ENCODE results near the gene DLG1.
A peak's percentile ranks its signal among the peaks of the same experiment; 100 is the strongest.

The DLG1 gene

GRCh38 chr3:197309528-197310361 is 11.3 kb upstream of the DLG1 start:
- ChIA-PET CTCF (interaction anchor here (0.6 kb wide), 1 partner anchor 44 kb away, joined by 3 read pairs; no protein-coding TSS in a partner anchor), POLR2A (ENCODE audit: low non-redundant PET) (no interaction called here)
- peak; percentile 66 for DNase-seq (ENCODE audit: low spot score)
- H3K27ac ChIP-seq: peak overlapping the region; percentile 73
- TF ChIP-seq CTCF (conservative IDR thresholded peaks at IDR 0.05; ENCODE audit: low read depth): no peak

- POLR2A ChIA-PET (ENCODE audit: low non-redundant PET): no interaction called here
- no peak for DNase-seq (ENCODE audit: low spot score)
Observed at GRCh38 chr3:197308591-197308990, 10.2 kb upstream of the DLG1 start.

GRCh38 chr3:197306374-197307086 is 8.1 kb upstream of the DLG1 start:
- peak; percentile 69 for DNase-seq (ENCODE audit: low spot score)
- ChIA-PET CTCF (no interaction called here), POLR2A (ENCODE audit: low non-redundant PET) (no interaction called here)
- H3K27ac ChIP-seq: peak overlapping the region; percentile 89
- TF ChIP-seq CTCF (conservative IDR thresholded peaks at IDR 0.05; ENCODE audit: low read depth): no peak

More at GRCh38 chr3:197308591-197308990, 10.2 kb upstream of the DLG1 start:
- CTCF ChIA-PET: interaction anchor here (0.6 to 0.8 kb wide), 2 partner anchors 292 to 1078 kb away, joined by 3 to 5 read pairs; no protein-coding TSS in a partner anchor
- peak overlapping the region; percentile 89 for H3K27ac ChIP-seq
- no peak for TF ChIP-seq CTCF (conservative IDR thresholded peaks at IDR 0.05; ENCODE audit: low read depth)

DNA sequence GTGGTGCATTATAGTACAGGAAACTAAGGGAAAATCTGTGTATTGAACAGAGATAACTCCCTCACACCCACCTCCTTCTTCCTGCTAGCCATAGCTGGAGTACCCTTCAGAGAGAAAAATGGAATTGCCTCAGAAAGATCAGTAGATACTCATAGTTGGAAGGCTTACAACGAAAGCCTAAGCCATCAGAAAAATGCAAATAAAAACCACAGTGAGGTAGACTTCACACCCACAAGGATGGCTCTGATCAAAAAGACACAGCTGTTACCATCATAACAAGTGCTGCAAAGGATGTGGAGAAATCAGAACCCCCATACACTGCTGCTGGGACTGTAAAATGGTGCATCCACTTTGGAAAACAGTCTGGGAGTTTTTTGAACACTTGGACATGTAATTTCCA is 7.4 kb upstream of the DLG1 start:
- no peak for TF ChIP-seq CTCF (conservative IDR thresholded peaks at IDR 0.05; ENCODE audit: low read depth)
- peak overlapping the region; percentile 53; the same call in 1 of the 2 replicates for H3K27ac ChIP-seq
- no peak for DNase-seq (ENCODE audit: low spot score)
- POLR2A ChIA-PET (ENCODE audit: low non-redundant PET): no interaction called here
- CTCF ChIA-PET: no interaction called here

- ChIA-PET CTCF (interaction anchor here (0.6 kb wide), 1 partner anchor 115 kb away, joined by 3 read pairs; no protein-coding TSS in a partner anchor), POLR2A (ENCODE audit: low non-redundant PET) (no interaction called here)
- no peak for TF ChIP-seq CTCF (conservative IDR thresholded peaks at IDR 0.05; ENCODE audit: low read depth)
- H3K27ac ChIP-seq: no peak overlapping the region
- no peak for DNase-seq (ENCODE audit: low spot score)
Observed at GRCh38 chr3:197303452-197303851, 5.0 kb upstream of the DLG1 start.

- no peak for TF ChIP-seq CTCF (conservative IDR thresholded peaks at IDR 0.05; ENCODE audit: low read depth)
- POLR2A ChIA-PET (ENCODE audit: low non-redundant PET): interaction anchor here (0.6 kb wide), 1 partner anchor 36 kb away, joined by 3 read pairs; no protein-coding TSS in a partner anchor
- H3K27ac ChIP-seq: no peak overlapping the region
- DNase-seq (ENCODE audit: low spot score): no peak
- CTCF ChIA-PET: interaction anchor here (0.6 kb wide), 1 partner anchor 116 kb away, joined by 3 read pairs; no protein-coding TSS in a partner anchor
Observed at GRCh38 chr3:197302696-197303341, 4.4 kb upstream of the DLG1 start.
